GM18861 (cell line): ENCODE measurements around the gene MYRIP.

Source experiments
- ATAC-seq: cut with Tn5 transposase; IDR thresholded peaks from one replicate; pipeline ENCODE4 v1.9.1; 2021; ENCODE audit not compliant: unreplicated experiment

Gene MYRIP

GRCh38 chr3:39900462-39901002, 91.1 kb downstream of the MYRIP start:
- no peak for ATAC-seq

- no peak for ATAC-seq
Observed at GRCh38 chr3:39903253-39903652, 93.8 kb downstream of the MYRIP start.

- ATAC-seq = no peak
Observed at GRCh38 chr3:39905788-39906187, 96.4 kb downstream of the MYRIP start.

- no peak for ATAC-seq
Observed at GRCh38 chr3:39907981-39908380, 98.6 kb downstream of the MYRIP start.

- ATAC-seq = no peak
Observed at GRCh38 chr3:39910135-39910534, 100.7 kb downstream of the MYRIP start.

GRCh38 chr3:39910826-39911464, 101.5 kb downstream of the MYRIP start:
- ATAC-seq = no peak

- ATAC-seq = no peak
Observed at GRCh38 chr3:39911465-39912309, 102.3 kb downstream of the MYRIP start.

GRCh38 chr3:39915027-39915426, 105.6 kb downstream of the MYRIP start:
- ATAC-seq = no peak

- ATAC-seq = peak; percentile 96
Observed at GRCh38 chr3:39917065-39917773, 107.8 kb downstream of the MYRIP start.

GRCh38 chr3:39919281-39919680, 109.9 kb downstream of the MYRIP start:
- ATAC-seq = no peak

- ATAC-seq = no peak
Observed at GRCh38 chr3:39920271-39920670, 110.9 kb downstream of the MYRIP start.

GRCh38 chr3:39927479-39927878, 118.1 kb downstream of the MYRIP start:
- no peak for ATAC-seq

- no peak for ATAC-seq
Observed at GRCh38 chr3:39933986-39934693, 124.7 kb downstream of the MYRIP start.

GRCh38 chr3:39934696-39935095, 125.3 kb downstream of the MYRIP start:
- ATAC-seq = no peak

GRCh38 chr3:39935261-39935660, 125.9 kb downstream of the MYRIP start:
- no peak for ATAC-seq

GRCh38 chr3:39936848-39937247, 127.4 kb downstream of the MYRIP start:
- ATAC-seq = no peak

- ATAC-seq = no peak
Observed at GRCh38 chr3:39937315-39937714, 127.9 kb downstream of the MYRIP start.

GRCh38 chr3:39937874-39938273, 128.5 kb downstream of the MYRIP start:
- ATAC-seq = no peak

- ATAC-seq = no peak
Observed at GRCh38 chr3:39941931-39942330, 132.5 kb downstream of the MYRIP start.

- ATAC-seq = no peak
Observed at GRCh38 chr3:39960515-39961191, 151.2 kb downstream of the MYRIP start.
